ENCODE data around the gene SEMA3F. TPM values are rescaled to one million over a fixed set of nuclear protein-coding genes. Genes with fewer than 3 reads are reported as not detected.

Gene SEMA3F
- total RNA-seq, 1 donor from 2014 or later = 79.8 TPM

- no peak for DNase-seq (ENCODE audit: low read depth)
- no peaks in the 10 kb centered on the region for H3K36me3 ChIP-seq (ENCODE audit: control insufficient read depth, insufficient read depth, low read length)
- no peaks in the 10 kb centered on the region for H3K27me3 ChIP-seq (ENCODE audit: control insufficient read depth, insufficient read depth, low read length)
- TF ChIP-seq CTCF (IDR thresholded peaks at IDR 0.05; ENCODE audit: insufficient read depth, low read length, poor library complexity, severe bottlenecking) = no peak
- H3K4me3 ChIP-seq (ENCODE audit: low read depth, low read length) = no peak overlapping the region
These were observed 10.9 kb downstream of the SEMA3F start for GRCh38 chr3:50165910-50166538.

DNA sequence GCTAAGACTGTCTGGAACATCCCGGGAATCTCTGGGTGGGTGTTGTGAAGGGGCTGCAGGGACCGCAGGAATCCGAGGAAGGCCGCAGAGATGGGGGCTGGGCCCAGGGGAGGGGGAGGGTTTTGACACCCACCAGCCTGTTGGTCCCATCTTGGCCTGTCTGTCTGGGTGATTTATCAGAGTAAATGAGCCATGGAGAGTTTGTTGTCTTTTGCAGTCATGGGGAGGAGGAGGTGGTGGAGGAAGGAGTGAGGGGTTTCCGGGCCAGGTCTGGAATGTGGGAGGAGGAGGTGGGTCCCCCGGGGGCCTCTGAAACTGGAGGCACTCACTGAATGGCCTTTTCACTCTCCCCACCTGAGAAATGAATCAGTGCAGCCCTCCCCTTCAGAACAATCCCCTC lies 11.5 kb downstream of the SEMA3F start:
- TF ChIP-seq CTCF (IDR thresholded peaks at IDR 0.05; ENCODE audit: insufficient read depth, low read length, poor library complexity, severe bottlenecking) = no peak
- peak; percentile 57 for DNase-seq (ENCODE audit: low read depth)
- H3K27me3 ChIP-seq (ENCODE audit: control insufficient read depth, insufficient read depth, low read length) = no peaks in the 10 kb centered on the region
- no peaks in the 10 kb centered on the region for H3K36me3 ChIP-seq (ENCODE audit: control insufficient read depth, insufficient read depth, low read length)
- H3K4me3 ChIP-seq (ENCODE audit: low read depth, low read length) = no peak overlapping the region

DNA sequence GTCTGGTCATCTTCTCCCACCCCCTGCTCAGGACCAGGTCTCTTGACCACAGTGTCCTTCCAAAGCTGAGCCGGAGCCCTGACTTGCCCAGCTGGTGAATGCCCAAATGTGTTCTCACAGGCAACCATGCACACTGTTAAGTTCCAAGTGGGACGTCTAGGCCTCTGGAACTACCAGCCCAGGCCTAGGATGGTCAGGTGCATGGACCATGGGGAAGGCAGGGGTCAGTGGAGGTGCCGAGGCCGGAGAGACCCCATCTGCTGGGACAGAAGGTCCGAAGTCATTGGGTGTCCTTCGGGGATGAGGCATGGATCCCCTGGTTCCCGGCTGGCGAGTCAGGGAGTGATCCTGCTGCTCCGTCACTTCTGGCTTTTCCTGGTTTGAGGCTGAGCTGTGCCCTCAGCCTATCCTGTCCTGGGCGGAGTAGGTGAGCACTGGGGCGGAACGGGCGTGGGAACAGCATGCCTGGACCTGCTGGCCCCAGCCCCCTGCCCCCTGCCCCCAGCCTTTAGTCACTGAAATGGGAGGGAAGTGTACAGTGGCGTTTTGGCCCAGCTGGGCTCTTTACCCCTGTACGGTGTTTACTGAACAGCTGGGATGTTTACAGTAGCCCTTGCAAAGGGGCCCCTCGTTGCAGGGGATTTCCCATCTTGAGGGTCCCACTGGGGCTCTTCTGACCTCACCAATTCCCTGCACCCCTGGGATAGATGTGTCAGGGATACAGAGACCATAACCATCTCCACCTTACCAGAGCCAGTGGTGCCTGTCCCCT lies 12.1 kb downstream of the SEMA3F start:
- H3K4me3 ChIP-seq (ENCODE audit: low read depth, low read length) = no peak overlapping the region

GRCh38 chr3:50167841-50168209 lies 12.7 kb downstream of the SEMA3F start:
- DNase-seq (ENCODE audit: low read depth) = no peak
- H3K27me3 ChIP-seq (ENCODE audit: control insufficient read depth, insufficient read depth, low read length) = no peaks in the 10 kb centered on the region
- no peaks in the 10 kb centered on the region for H3K36me3 ChIP-seq (ENCODE audit: control insufficient read depth, insufficient read depth, low read length)
- no peak overlapping the region for H3K4me3 ChIP-seq (ENCODE audit: low read depth, low read length)
- TF ChIP-seq CTCF (IDR thresholded peaks at IDR 0.05; ENCODE audit: insufficient read depth, low read length, poor library complexity, severe bottlenecking) = no peak

More for the DNA sequence above, 12.1 kb downstream of the SEMA3F start:
- DNase-seq (ENCODE audit: low read depth) = peak; percentile 81
- no peak for TF ChIP-seq CTCF (IDR thresholded peaks at IDR 0.05; ENCODE audit: insufficient read depth, low read length, poor library complexity, severe bottlenecking)
- Histone ChIP-seq H3K27me3 (ENCODE audit: control insufficient read depth, insufficient read depth, low read length) (no peaks in the 10 kb centered on the region), H3K36me3 (ENCODE audit: control insufficient read depth, insufficient read depth, low read length) (no peaks in the 10 kb centered on the region)

- no peak for TF ChIP-seq CTCF (IDR thresholded peaks at IDR 0.05; ENCODE audit: insufficient read depth, low read length, poor library complexity, severe bottlenecking)
- Histone ChIP-seq H3K36me3 (ENCODE audit: control insufficient read depth, insufficient read depth, low read length) (no peaks in the 10 kb centered on the region), H3K27me3 (ENCODE audit: control insufficient read depth, insufficient read depth, low read length) (no peaks in the 10 kb centered on the region), H3K4me3 (ENCODE audit: low read depth, low read length) (no peak overlapping the region)
- DNase-seq (ENCODE audit: low read depth) = no peak
These were observed 13.3 kb downstream of the SEMA3F start for GRCh38 chr3:50168388-50168787.
